Osteoblast (primary cell): ENCODE results near the gene SPATA1. TPM values are rescaled to one million over a fixed set of nuclear protein-coding genes. Genes with fewer than 3 reads are reported as not detected.

Experiments
- DNase-seq: peaks from one replicate; pipeline ENCODE4 v3.0.0; 2011; ENCODE audit warnings: low spot score, mixed read lengths; ENCODE audit not compliant: insufficient read length; ENCODE audit errors: missing footprints
- H2AFZ ChIP-seq: 2 replicates; pipeline ENCODE4 v1.6.0; 2011; ENCODE audit warnings: mild to moderate bottlenecking, low read length
- H3K27ac ChIP-seq: 2 replicates; pipeline ENCODE4 v1.5.1; 2011; ENCODE audit warnings: mild to moderate bottlenecking, low read depth, low read length, moderate library complexity
- H3K27me3 ChIP-seq: 2 replicates; pipeline ENCODE4 v1.6.0; 2012; ENCODE audit warnings: mild to moderate bottlenecking, control low read depth, inconsistent platforms, low read length, moderate library complexity; ENCODE audit not compliant: insufficient read depth
- H3K36me3 ChIP-seq: 2 replicates; pipeline ENCODE4 v1.5.1; 2011; ENCODE audit warnings: mild to moderate bottlenecking, low read length, control low read depth, moderate library complexity; ENCODE audit not compliant: insufficient read depth
- H3K4me1 ChIP-seq: 2 replicates; pipeline ENCODE4 v1.5.1; 2011; ENCODE audit warnings: mild to moderate bottlenecking, low read length, control low read depth, moderate library complexity; ENCODE audit not compliant: insufficient read depth
- H3K4me2 ChIP-seq: 2 replicates; pipeline ENCODE4 v1.6.0; 2011; ENCODE audit warnings: mild to moderate bottlenecking, low read length; ENCODE audit not compliant: insufficient read depth
- H3K4me3 ChIP-seq: fragments of 200-600 bp; sonication (generic); 3 replicates; pipeline ENCODE4 v1.5.1; 2012; ENCODE audit warnings: mild to moderate bottlenecking, low read length, inconsistent platforms; ENCODE audit not compliant: insufficient read depth
- H3K79me2 ChIP-seq: 2 replicates; pipeline ENCODE4 v1.6.0; 2012; ENCODE audit warnings: mild to moderate bottlenecking, low read length, control low read depth, inconsistent platforms; ENCODE audit not compliant: insufficient read depth
- H3K9me3 ChIP-seq: 2 replicates; pipeline ENCODE4 v1.5.1; 2011; ENCODE audit warnings: low read depth, low read length, control low read depth
- H4K20me1 ChIP-seq: 2 replicates; pipeline ENCODE4 v1.6.0; 2012; ENCODE audit warnings: mild to moderate bottlenecking, low read length, control low read depth; ENCODE audit not compliant: insufficient read depth
- CTCF ChIP-seq: IDR thresholded peaks from 2 replicates; pipeline ENCODE4 v1.5.1; 2011; ENCODE audit warnings: mild to moderate bottlenecking, low read depth, low read length, moderate library complexity; ENCODE audit errors: extremely low read depth
- total RNA-seq: library from RNA; depleted of rRNA; stranded (reverse); fragments of >200 nt; gene quantifications from 2 replicates; pipeline ENCODE4 v1.2.3, GENCODE V29; 2012

Gene SPATA1
- total RNA-seq, 1 donor: 1.8 TPM

GRCh38 chr1:84541679-84542078 lies 35.5 kb downstream of the SPATA1 start:
- no peak for TF ChIP-seq CTCF
- H3K4me2 ChIP-seq: no peak overlapping the region
- no peaks in the 10 kb centered on the region for H3K9me3 ChIP-seq
- H4K20me1 ChIP-seq: no peaks in the 10 kb centered on the region
- no peaks in the 10 kb centered on the region for H3K27me3 ChIP-seq
- no peak overlapping the region for H2AFZ ChIP-seq
- no peak for DNase-seq
- peaks cover 9% of the 10 kb centered on the region for H3K36me3 ChIP-seq
- no peak overlapping the region for H3K27ac ChIP-seq
- H3K4me3 ChIP-seq: no peak overlapping the region
- H3K79me2 ChIP-seq: no peaks in the 10 kb centered on the region
- peaks cover 4% of the 10 kb centered on the region for H3K4me1 ChIP-seq

GRCh38 chr1:84550826-84551225 lies 44.6 kb downstream of the SPATA1 start:
- H3K9me3 ChIP-seq: no peaks in the 10 kb centered on the region
- H3K79me2 ChIP-seq: no peaks in the 10 kb centered on the region
- DNase-seq: no peak
- H4K20me1 ChIP-seq: no peaks in the 10 kb centered on the region
- no peak overlapping the region for H2AFZ ChIP-seq
- H3K36me3 ChIP-seq: peaks cover 15% of the 10 kb centered on the region
- H3K4me1 ChIP-seq: no peaks in the 10 kb centered on the region
- TF ChIP-seq CTCF: no peak
- H3K4me3 ChIP-seq: no peak overlapping the region
- H3K27me3 ChIP-seq: no peaks in the 10 kb centered on the region
- no peak overlapping the region for H3K4me2 ChIP-seq
- no peak overlapping the region for H3K27ac ChIP-seq

GRCh38 chr1:84569216-84569615 lies 63.0 kb downstream of the SPATA1 start:
- H3K79me2 ChIP-seq: peaks cover 44% of the 10 kb centered on the region

More at GRCh38 chr1:84569216-84569615, 63.0 kb downstream of the SPATA1 start:
- H3K27ac ChIP-seq: no peak overlapping the region
- H2AFZ ChIP-seq: no peak overlapping the region
- H3K9me3 ChIP-seq: no peaks in the 10 kb centered on the region
- no peak for DNase-seq
- H3K4me2 ChIP-seq: no peak overlapping the region
- no peak for TF ChIP-seq CTCF
- no peaks in the 10 kb centered on the region for H3K27me3 ChIP-seq
- H3K36me3 ChIP-seq: peaks cover 28% of the 10 kb centered on the region
- H3K4me1 ChIP-seq: peaks cover 34% of the 10 kb centered on the region
- no peaks in the 10 kb centered on the region for H4K20me1 ChIP-seq
- no peak overlapping the region for H3K4me3 ChIP-seq
